Motor neuron (in vitro differentiated cells): ENCODE measurements around the gene TRIM7. TPM values are rescaled to one million over a fixed set of nuclear protein-coding genes. Genes with fewer than 3 reads are reported as not detected.

Source experiments
- ATAC-seq, 8 experiments: fragments of 200-7000 bp; cut with Tn5 transposase; replicated peaks in 6 of 8; 2 replicates each; pipeline ENCODE4 v1.8.0; 2021; ENCODE audit warnings: mild to moderate bottlenecking in 8 of 8, moderate library complexity in 8 of 8
- H3K27ac ChIP-seq, 2 donors: fragments of 250-450 bp; sonication (Bioruptor Pico); 2 replicates each; pipeline ENCODE4 v1.9.0; 2021; ENCODE audit warnings: antibody characterized with exemption in 2 of 2, mild to moderate bottlenecking in 2 of 2, moderate library complexity in 1 of 2
- H3K4me1 ChIP-seq, 2 donors: fragments of 250-450 bp; sonication (Bioruptor Pico); replicated peaks in 1 of 2; 2 replicates each; pipeline ENCODE4 v1.6.1; 2021; ENCODE audit warnings: antibody characterized with exemption in 2 of 2, mild to moderate bottlenecking in 2 of 2, moderate library complexity in 1 of 2
- H3K4me3 ChIP-seq, 5 donors: fragments of 250-450 bp; sonication (Bioruptor Pico); 2 replicates each; pipeline ENCODE4 v1.9.0; 2021; ENCODE audit warnings: antibody characterized with exemption in 5 of 5, mild to moderate bottlenecking in 5 of 5, moderate library complexity in 4 of 5
- WGBS, 10 experiments: fragments of 450-650 bp; shearing (Covaris generic); methylation state at CpG; one replicate each; pipeline ENCODE4 v1.0.0; 2022; 5-methylcytosine and 5-hydroxymethylcytosine counted together
- in situ Hi-C, 9 experiments: fragments of 400-800 bp; cut with MboI; loops; one replicate each; pipeline ENCODE4 v1.15.0; 2021; ENCODE audit warnings: low sequenced_read_pairs in 9 of 9, low pct_unique_long_range_greater_than_20kb in 2 of 9; ENCODE audit not compliant: unreplicated experiment in 9 of 9
- total RNA-seq, 8 experiments: library from RNA; unstranded; fragments of 300-600 nt; gene quantifications; 2 replicates each; pipeline versions ENCODE4 v1.2.3 to v1.2.4, GENCODE V29; 2022

TRIM7 gene
- 1 to 10 TPM in 4 of 8 experiments, under 1 TPM in 4; 0.38 to 3.1 (median 1.2) TPM for total RNA-seq

GRCh38 chr5:181204826-181205760 lies at the start of gene TRIM7:
TSS of gene TRIM7 (minus strand) at chr5:181205196. CDS start at chr5:181205110, 86 bp downstream.
- in situ Hi-C loops: no loop called here
- Histone ChIP-seq H3K4me1 (no peaks in the 10 kb centered on the region), H3K4me3 (peak within 1 kb of the TSS; percentile 38 to 42 (median 40)), H3K27ac (no peak within 1 kb of the TSS)
- peak; percentile 1 to 22 (median 10) for ATAC-seq
- 0 to 50% (median 10%) methylated on average over 2 to 43 of the region's 94 CpGs; no CpG with 5 or more reads in 6 of the 10 experiments for WGBS, 10 experiments

GRCh38 chr5:181248277-181248676 lies 43.3 kb upstream of the TRIM7 start:
- peaks cover 51 to 57% of the 10 kb centered on the region in 2 donors for H3K4me1 ChIP-seq
- H3K4me3 ChIP-seq: peak overlapping the region; percentile 49 to 84 (median 67)
- no peak for ATAC-seq
- H3K27ac ChIP-seq: no peak overlapping the region
- in situ Hi-C loops: no loop called here
- 40 to 100% (median 58%) methylated on average over 1 to 4 of the region's 4 CpGs; no CpG with 5 or more reads in 3 of the 10 experiments for WGBS, 10 experiments

- ATAC-seq: peak; percentile 46 to 80 (median 76)
- Histone ChIP-seq H3K27ac (peak overlapping the region; percentile 87 to 95), H3K4me1 (peaks cover 52 to 58% of the 10 kb centered on the region in 2 donors), H3K4me3 (peak overlapping the region; percentile 49 to 84 (median 67))
- in situ Hi-C loops: no loop called here
- 0% methylated on average over 1 to 13 of the region's 55 CpGs; no CpG with 5 or more reads in 6 of the 10 experiments for WGBS, 10 experiments
Measured at GRCh38 chr5:181246276-181247049, 41.5 kb upstream of the TRIM7 start.

GRCh38 chr5:181245427-181246275 lies 40.7 kb upstream of the TRIM7 start:
- peaks cover 45 to 50% of the 10 kb centered on the region in 2 donors for H3K4me1 ChIP-seq
- ATAC-seq: peak in 5 of 8 experiments; percentile 0 to 16 (median 5)

GRCh38 chr5:181243564-181244343 lies 38.8 kb upstream of the TRIM7 start, which contains the start of gene RACK1:
TSS of gene RACK1 (minus strand) at chr5:181243906. CDS start at chr5:181243800, 106 bp downstream.
- Histone ChIP-seq H3K4me1 (peaks cover 29 to 32% of the 10 kb centered on the region in 2 donors), H3K27ac (peak within 1 kb of the TSS; percentile 98), H3K4me3 (peak within 1 kb of the TSS; percentile 69 to 84 (median 71))
- in situ Hi-C loops: no loop called here
- peak; percentile 50 to 71 (median 62) for ATAC-seq
- 0 to 2% (median 0%) methylated on average over 1 to 30 of the region's 50 CpGs; no CpG with 5 or more reads in 3 of the 10 experiments for WGBS, 10 experiments

More at GRCh38 chr5:181245427-181246275, 40.7 kb upstream of the TRIM7 start:
- 0 to 100% (median 50%) methylated on average over 2 to 12 of the region's 34 CpGs; no CpG with 5 or more reads in 2 of the 10 experiments for WGBS, 10 experiments
- H3K4me3 ChIP-seq: peak overlapping the region; percentile 49 to 84 (median 67)
- H3K27ac ChIP-seq: peak overlapping the region; percentile 87 to 95
- in situ Hi-C loops: no loop called here

GRCh38 chr5:181243018-181243563 lies 38.1 kb upstream of the TRIM7 start:
- Histone ChIP-seq H3K4me3 (peak overlapping the region; percentile 69 to 84 (median 71)), H3K4me1 (peaks cover 25 to 30% of the 10 kb centered on the region in 2 donors), H3K27ac (peak overlapping the region; percentile 98)
- ATAC-seq: no peak
- in situ Hi-C loops: no loop called here
- WGBS, 10 experiments: 0 to 6% (median 0%) methylated on average over 1 to 6 of the region's 25 CpGs; no CpG with 5 or more reads in 3 of the 10 experiments

- 15 to 92% (median 68%) methylated on average over 2 to 6 of the region's 6 CpGs; no CpG with 5 or more reads in 4 of the 10 experiments for WGBS, 10 experiments
- no peak for ATAC-seq
- Histone ChIP-seq H3K4me3 (peak overlapping the region; percentile 69 to 84 (median 71)), H3K4me1 (peaks cover 20 to 27% of the 10 kb centered on the region in 2 donors), H3K27ac (peak overlapping the region in 1 of 2 donors; percentile 24)
- in situ Hi-C loops: no loop called here
Measured at GRCh38 chr5:181242031-181242451, 37.0 kb upstream of the TRIM7 start.

GRCh38 chr5:181241393-181241975 lies 36.5 kb upstream of the TRIM7 start:
- ATAC-seq: peak in 4 of 8 experiments; percentile 3 to 9 (median 4)
- in situ Hi-C loops: no loop called here
- WGBS, 10 experiments: 0 to 100% (median 57%) methylated on average over 1 to 6 of the region's 6 CpGs; no CpG with 5 or more reads in 1 of the 10 experiments
- Histone ChIP-seq H3K4me1 (peaks cover 20 to 27% of the 10 kb centered on the region in 2 donors), H3K27ac (peak overlapping the region in 1 of 2 donors; percentile 24), H3K4me3 (peak overlapping the region; percentile 69 to 84 (median 71))

- no peak for ATAC-seq
- 73 to 100% (median 100%) methylated on average over 1 to 9 of the region's 9 CpGs; no CpG with 5 or more reads in 3 of the 10 experiments for WGBS, 10 experiments
- in situ Hi-C loops: no loop called here
Measured at GRCh38 chr5:181239062-181239663, 34.2 kb upstream of the TRIM7 start.

GRCh38 chr5:181237729-181238385 lies 32.9 kb upstream of the TRIM7 start:
- in situ Hi-C loops: no loop called here

More at GRCh38 chr5:181239062-181239663, 34.2 kb upstream of the TRIM7 start:
- peaks cover 8 to 16% of the 10 kb centered on the region in 2 donors for H3K4me1 ChIP-seq
- no peak overlapping the region for H3K4me3 ChIP-seq
- no peak overlapping the region for H3K27ac ChIP-seq

More at GRCh38 chr5:181237729-181238385, 32.9 kb upstream of the TRIM7 start:
- H3K27ac ChIP-seq: no peak overlapping the region
- WGBS, 10 experiments: 83 to 100% (median 96%) methylated on average over 1 to 5 of the region's 5 CpGs; no CpG with 5 or more reads in 3 of the 10 experiments
- peaks cover 8 to 16% of the 10 kb centered on the region in 2 donors for H3K4me1 ChIP-seq
- no peak overlapping the region for H3K4me3 ChIP-seq
- ATAC-seq: no peak
